GM04503 (cell line): ENCODE data around the gene ZNF155.

ENCODE experiments used
- DNase-seq: peaks from one replicate; pipeline ENCODE4 v3.0.0-alpha.2; 2012; ENCODE audit warnings: low read depth

The ZNF155 gene

GRCh38 chr19:44005973-44006372, 22.0 kb downstream of the ZNF155 start:
- DNase-seq = no peak

GRCh38 chr19:44007473-44007872, 23.5 kb downstream of the ZNF155 start:
- DNase-seq = no peak

- DNase-seq = no peak
Observed at GRCh38 chr19:44010468-44010867, 26.5 kb downstream of the ZNF155 start.

GRCh38 chr19:44019498-44019897, 35.5 kb downstream of the ZNF155 start:
- no peak for DNase-seq

GRCh38 chr19:44021221-44021620, 37.2 kb downstream of the ZNF155 start:
- DNase-seq = no peak

- no peak for DNase-seq
Observed at GRCh38 chr19:44024900-44025216, 40.9 kb downstream of the ZNF155 start.

GRCh38 chr19:44025217-44025936, 41.4 kb downstream of the ZNF155 start, which contains the start of gene ZNF222:
TSS of gene ZNF222 (plus strand) at chr19:44025379. CDS start at chr19:44025437, 58 bp downstream.
- peak; percentile 64 for DNase-seq

GRCh38 chr19:44026622-44027021, 42.6 kb downstream of the ZNF155 start:
- DNase-seq = no peak

- no peak for DNase-seq
Observed at GRCh38 chr19:44032001-44032610, 48.1 kb downstream of the ZNF155 start.

- DNase-seq = no peak
Observed at GRCh38 chr19:44042147-44042546, 58.2 kb downstream of the ZNF155 start.
